BJ (cell line): ENCODE results near the gene FGD1. TPM values are rescaled to one million over a fixed set of nuclear protein-coding genes. Genes with fewer than 3 reads are reported as not detected.

Experiments
- CTCF ChIA-PET: fragments of 350-600 bp; formaldehyde crosslinking; extraction: SDS; loops from one replicate; lab custom pipeline; 2021; ENCODE audit warnings: antibody characterized with exemption, inconsistent platforms; lab: Yijun Ruan, JAX
- POLR2A ChIA-PET: fragments of 300-600 bp; sonication (Branson Sonifier 250); formaldehyde crosslinking; extraction: SDS; loops from one replicate; lab custom pipeline; 2021; ENCODE audit warnings: antibody characterized with exemption; lab: Charles Lee
- DNase-seq: peaks from one replicate; pipeline ENCODE4 v3.0.0-alpha.2; 2011; ENCODE audit warnings: low read depth
- H3K27me3 ChIP-seq: 2 replicates; pipeline ENCODE4 v1.6.0; 2011; ENCODE audit warnings: low read length; ENCODE audit not compliant: control insufficient read depth, insufficient read depth
- H3K36me3 ChIP-seq: 2 replicates; pipeline ENCODE4 v1.5.1; 2011; ENCODE audit warnings: low read length; ENCODE audit not compliant: control insufficient read depth, insufficient read depth
- H3K4me3 ChIP-seq: 2 replicates; pipeline ENCODE4 v1.5.1; 2011; ENCODE audit warnings: low read depth, mild to moderate bottlenecking, control low read depth, low read length
- polyA plus RNA-seq: library from polyadenylated mRNA; depleted of rRNA; stranded (reverse); fragments of >200 nt; gene quantifications from 2 replicates; pipeline ENCODE4 v1.2.3, GENCODE V29; 2011; rRNA removed
- TF ChIP-seq, protein P1 (sequence below): IDR thresholded peaks from 2 replicates; pipeline ENCODE4 v1.5.1; 2011; ENCODE audit warnings: low read depth, mild to moderate bottlenecking, control low read depth, inconsistent platforms, low read length, moderate library complexity; ENCODE audit not compliant: insufficient read depth

FGD1 gene
- polyA plus RNA-seq, 1 experiment: 5.6 TPM

DNA sequence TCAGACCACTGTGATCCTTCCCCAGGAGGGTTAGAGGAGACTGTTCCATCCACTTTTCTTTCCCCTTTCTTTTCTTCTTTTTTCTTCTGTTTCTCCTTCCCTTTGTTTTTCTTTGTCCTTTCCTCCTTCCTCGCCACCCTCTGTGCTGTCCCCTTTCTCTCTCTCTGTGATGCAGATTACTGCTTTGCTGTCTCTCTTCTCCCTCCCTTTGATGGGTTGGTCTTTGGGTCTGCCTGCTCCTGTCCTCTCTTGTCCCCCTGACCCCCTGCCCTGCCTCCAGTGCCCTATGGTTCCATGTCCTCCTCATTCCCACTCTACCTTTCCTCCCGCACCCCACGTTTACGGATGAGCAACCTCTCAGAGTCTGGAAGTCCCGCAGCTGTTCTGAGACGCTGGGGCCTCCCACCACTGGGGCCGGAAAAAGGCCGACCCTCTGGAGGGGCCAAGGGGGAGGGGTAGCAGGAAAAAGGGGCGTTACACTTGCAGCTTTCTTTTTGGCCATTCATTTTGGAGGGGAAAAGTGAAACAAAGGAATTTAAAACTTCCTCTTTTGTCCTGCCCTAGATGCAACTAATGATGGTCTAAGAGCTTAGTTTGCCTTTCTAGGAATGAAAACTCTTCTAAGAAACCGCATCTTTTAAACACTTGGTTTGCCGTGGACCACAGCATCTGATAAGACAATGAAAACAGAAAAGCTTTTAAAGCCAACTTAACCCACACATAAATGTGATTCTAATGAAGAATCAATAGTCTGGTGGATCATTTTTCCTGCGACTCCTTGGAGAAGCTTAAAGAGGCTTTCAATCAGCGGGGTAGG is 80.3 kb downstream of the FGD1 start:
- ChIA-PET CTCF (no interaction called here), POLR2A (no interaction called here)
- Histone ChIP-seq H3K27me3 (no peaks in the 10 kb centered on the region; the same call in 1 of the 2 replicates), H3K36me3 (no peaks in the 10 kb centered on the region), H3K4me3 (no peak overlapping the region)
- no peak for DNase-seq
- TF ChIP-seq, protein P1, sequence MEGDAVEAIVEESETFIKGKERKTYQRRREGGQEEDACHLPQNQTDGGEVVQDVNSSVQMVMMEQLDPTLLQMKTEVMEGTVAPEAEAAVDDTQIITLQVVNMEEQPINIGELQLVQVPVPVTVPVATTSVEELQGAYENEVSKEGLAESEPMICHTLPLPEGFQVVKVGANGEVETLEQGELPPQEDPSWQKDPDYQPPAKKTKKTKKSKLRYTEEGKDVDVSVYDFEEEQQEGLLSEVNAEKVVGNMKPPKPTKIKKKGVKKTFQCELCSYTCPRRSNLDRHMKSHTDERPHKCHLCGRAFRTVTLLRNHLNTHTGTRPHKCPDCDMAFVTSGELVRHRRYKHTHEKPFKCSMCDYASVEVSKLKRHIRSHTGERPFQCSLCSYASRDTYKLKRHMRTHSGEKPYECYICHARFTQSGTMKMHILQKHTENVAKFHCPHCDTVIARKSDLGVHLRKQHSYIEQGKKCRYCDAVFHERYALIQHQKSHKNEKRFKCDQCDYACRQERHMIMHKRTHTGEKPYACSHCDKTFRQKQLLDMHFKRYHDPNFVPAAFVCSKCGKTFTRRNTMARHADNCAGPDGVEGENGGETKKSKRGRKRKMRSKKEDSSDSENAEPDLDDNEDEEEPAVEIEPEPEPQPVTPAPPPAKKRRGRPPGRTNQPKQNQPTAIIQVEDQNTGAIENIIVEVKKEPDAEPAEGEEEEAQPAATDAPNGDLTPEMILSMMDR: no peak

DNA sequence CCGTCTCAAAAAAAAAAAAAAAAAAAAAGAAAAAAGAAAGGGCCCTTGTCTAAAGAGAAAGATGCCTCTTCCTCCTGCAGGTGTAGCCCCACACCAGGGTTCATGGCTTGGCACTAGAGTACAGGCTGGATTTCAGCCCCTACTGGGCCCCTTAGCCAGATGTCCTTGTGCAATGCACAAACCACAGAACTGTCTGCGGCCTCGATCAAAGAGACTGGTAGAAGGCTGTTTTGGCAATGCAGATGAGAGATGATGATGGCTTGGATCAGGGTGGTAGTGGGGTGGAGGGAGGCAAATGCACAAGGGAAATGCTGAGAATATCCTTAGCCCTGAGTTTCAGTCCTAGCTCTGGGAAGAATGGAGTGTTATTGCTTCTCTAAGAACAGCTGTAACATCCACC is 82.3 kb downstream of the FGD1 start:
- no peaks in the 10 kb centered on the region for H3K36me3 ChIP-seq
- TF ChIP-seq, protein P1: no peak
- H3K27me3 ChIP-seq: no peaks in the 10 kb centered on the region; the same call in 1 of the 2 replicates
- CTCF ChIA-PET: interaction anchor here (0.6 kb wide), 1 partner anchor 684 kb away, joined by 3 read pairs; no protein-coding TSS in a partner anchor
- POLR2A ChIA-PET: no interaction called here
- H3K4me3 ChIP-seq: no peak overlapping the region
- no peak for DNase-seq

DNA sequence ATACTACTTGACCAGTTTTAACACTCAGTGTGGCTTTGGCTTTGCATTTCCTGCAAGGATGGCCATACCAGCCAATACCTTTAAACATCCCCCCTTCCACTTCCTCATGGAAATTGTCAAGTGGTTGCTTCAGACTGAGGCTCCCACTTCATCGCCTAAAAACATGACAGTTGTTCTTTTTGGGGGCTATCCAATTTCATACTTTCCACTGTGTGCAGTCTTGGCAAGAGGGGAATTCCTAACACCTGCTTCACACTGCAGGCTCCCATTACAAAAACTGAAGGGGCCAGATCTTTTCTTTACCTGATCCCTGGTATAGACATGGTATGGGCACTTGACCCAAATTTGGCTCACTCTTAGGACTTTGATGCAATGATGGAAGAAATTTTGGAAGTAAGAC is 84.3 kb downstream of the FGD1 start:
- Histone ChIP-seq H3K27me3 (no peaks in the 10 kb centered on the region), H3K36me3 (no peaks in the 10 kb centered on the region), H3K4me3 (no peak overlapping the region)
- CTCF ChIA-PET: no interaction called here
- TF ChIP-seq, protein P1: no peak
- no peak for DNase-seq
- POLR2A ChIA-PET: no interaction called here

DNA sequence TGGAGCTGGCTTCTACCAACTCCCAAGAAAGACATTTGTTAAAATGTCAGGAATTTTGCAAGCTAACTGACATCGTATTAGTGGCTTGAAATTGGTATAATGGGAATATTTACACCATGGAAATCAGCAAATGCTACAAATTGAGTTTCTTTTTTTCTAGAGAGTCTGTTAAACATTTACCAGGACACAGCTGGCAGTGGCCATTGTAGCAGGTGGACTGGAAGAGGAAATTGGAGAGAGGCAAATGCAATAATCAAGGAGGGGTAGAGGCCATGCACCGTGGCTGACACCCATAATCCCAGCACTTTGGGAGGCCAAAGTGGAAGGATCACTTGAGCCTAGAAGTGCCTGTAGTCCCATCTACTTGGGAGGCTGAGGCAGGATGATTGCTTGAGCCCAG is 88.8 kb downstream of the FGD1 start:
- CTCF ChIA-PET: no interaction called here
- H3K4me3 ChIP-seq: no peak overlapping the region
- H3K36me3 ChIP-seq: no peaks in the 10 kb centered on the region
- TF ChIP-seq, protein P1: no peak
- no peaks in the 10 kb centered on the region for H3K27me3 ChIP-seq
- DNase-seq: no peak
- POLR2A ChIA-PET: no interaction called here

DNA sequence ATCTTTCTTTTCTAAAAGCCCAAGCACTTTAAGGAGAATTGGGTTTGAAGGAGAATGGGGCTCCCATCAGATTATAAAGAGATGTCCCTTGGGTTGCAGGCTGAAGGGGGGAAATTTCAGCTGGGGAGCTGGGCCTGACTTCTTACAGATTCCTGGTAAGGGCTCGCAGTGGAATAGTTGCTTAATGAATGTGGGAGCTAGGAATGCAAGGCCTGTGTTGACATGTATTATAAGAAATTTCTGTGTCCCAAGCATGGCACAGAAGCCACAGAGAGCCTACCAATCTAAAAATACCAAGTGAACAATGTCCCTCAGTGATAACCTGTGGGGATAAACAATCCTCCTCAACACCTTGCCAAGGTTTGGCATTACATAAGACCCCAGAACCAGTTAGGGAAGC is 98.9 kb downstream of the FGD1 start:
- H3K36me3 ChIP-seq: no peaks in the 10 kb centered on the region
- H3K27me3 ChIP-seq: no peaks in the 10 kb centered on the region
- ChIA-PET POLR2A (no interaction called here), CTCF (no interaction called here)
- no peak for DNase-seq
- H3K4me3 ChIP-seq: no peak overlapping the region
- TF ChIP-seq, protein P1: no peak

Other genes with a start within 250 kb of the FGD1 start
- gene WNK3, start 138.2 kb downstream of the FGD1 start, polyA plus RNA-seq: 0.06 and 0.12 TPM in 2 replicates
- 14.0 and 15.6 TPM in 2 replicates for gene TSR2, start 55.8 kb downstream of the FGD1 start, polyA plus RNA-seq
- gene GNL3L, start 34.0 kb upstream of the FGD1 start, polyA plus RNA-seq: 21.1 and 22.2 TPM in 2 replicates